Activated CD8-positive, alpha-beta memory T cell treated with anti-CD3 and anti-CD28 coated beads, Interleukin-2, amount 10 ng/mL, durations not matched to agents 7 days and 5 days (primary cell): ENCODE measurements around the gene HMOX2. TPM values are rescaled to one million over a fixed set of nuclear protein-coding genes. Genes with fewer than 3 reads are reported as not detected.

ENCODE experiments used
- ATAC-seq: fragments of 150-1000 bp; cut with Tn5 transposase; one replicate; pipeline ENCODE4 v1.10.0; 2021; ENCODE audit warnings: moderate library complexity
- CTCF ChIA-PET: fragments of 350-600 bp; sonication (Branson Sonifier 250); formaldehyde crosslinking; loops from one replicate; lab custom pipeline; 2021; ENCODE audit warnings: antibody characterized with exemption; lab: Charles Lee
- DNase-seq: peaks from one replicate; pipeline ENCODE4 v3.0.0-alpha.2; 2020
- H3K27ac Mint-ChIP-seq: one replicate; pipeline ENCODE4 v1.8.0; 2021; ENCODE audit warnings: mild to moderate bottlenecking, mixed read lengths
- H3K27me3 Mint-ChIP-seq: one replicate; pipeline ENCODE4 v1.8.0; 2021; ENCODE audit warnings: mixed read lengths
- H3K36me3 Mint-ChIP-seq: one replicate; pipeline ENCODE4 v1.8.0; 2021; ENCODE audit warnings: mild to moderate bottlenecking, mixed read lengths
- H3K4me1 Mint-ChIP-seq: one replicate; pipeline ENCODE4 v1.8.0; 2021; ENCODE audit warnings: mixed read lengths
- H3K4me3 Mint-ChIP-seq: one replicate; pipeline ENCODE4 v1.8.0; 2021; ENCODE audit warnings: mild to moderate bottlenecking, moderate library complexity, mixed read lengths
- H3K9me3 Mint-ChIP-seq: one replicate; pipeline ENCODE4 v1.8.0; 2022; ENCODE audit warnings: low read depth, mixed read lengths
- total RNA-seq, 2 experiments: library from RNA; stranded (reverse); gene quantifications; one replicate each; pipeline ENCODE4 v1.2.3, GENCODE V29; 2021

HMOX2 gene
- total RNA-seq, 2 experiments from 2014 or later: 96.5 to 103 TPM

- ATAC-seq (no peak), DNase-seq (no peak)
- H3K4me3 Mint-ChIP-seq: no peak overlapping the region
- no peaks in the 10 kb centered on the region for H3K27me3 Mint-ChIP-seq
- no peaks in the 10 kb centered on the region for H3K9me3 Mint-ChIP-seq
- CTCF ChIA-PET: interaction anchor here (0.7 to 2.4 kb wide), 4 partner anchors 10 to 51 kb away, joined by 3 to 6 read pairs (median 4); no protein-coding TSS in a partner anchor
- H3K27ac Mint-ChIP-seq: no peak overlapping the region
- H3K4me1 Mint-ChIP-seq: peaks cover 36% of the 10 kb centered on the region
- H3K36me3 Mint-ChIP-seq: peaks cover 3% of the 10 kb centered on the region
Observed at GRCh38 chr16:4524571-4524970, 48.4 kb downstream of the HMOX2 start.

GRCh38 chr16:4525069-4525468 lies 48.9 kb downstream of the HMOX2 start:
- Mint-ChIP-seq H3K27ac (peak overlapping the region; percentile 9), H3K9me3 (no peaks in the 10 kb centered on the region), H3K27me3 (no peaks in the 10 kb centered on the region), H3K4me1 (peaks cover 41% of the 10 kb centered on the region), H3K36me3 (peaks cover 3% of the 10 kb centered on the region), H3K4me3 (no peak overlapping the region)
- CTCF ChIA-PET: interaction anchor here (0.7 to 2.4 kb wide), 4 partner anchors 10 to 50 kb away, joined by 3 to 6 read pairs (median 4); no protein-coding TSS in a partner anchor
- ATAC-seq (no peak), DNase-seq (no peak)

- H3K4me1 Mint-ChIP-seq: peaks cover 44% of the 10 kb centered on the region
- DNase-seq (no peak), ATAC-seq (no peak)
- H3K27me3 Mint-ChIP-seq: no peaks in the 10 kb centered on the region
- CTCF ChIA-PET: interaction anchor here (0.8 to 2.4 kb wide), 4 partner anchors 10 to 24 kb away, joined by 3 to 6 read pairs (median 4); no protein-coding TSS in a partner anchor
- no peak overlapping the region for H3K4me3 Mint-ChIP-seq
- no peak overlapping the region for H3K27ac Mint-ChIP-seq
- no peaks in the 10 kb centered on the region for H3K9me3 Mint-ChIP-seq
- peaks cover 3% of the 10 kb centered on the region for H3K36me3 Mint-ChIP-seq
Observed at GRCh38 chr16:4525634-4526277, 49.6 kb downstream of the HMOX2 start.

- CTCF ChIA-PET: interaction anchor here (1.1 to 1.5 kb wide), 6 partner anchors 9 to 24 kb away, joined by 3 to 7 read pairs (median 5); partner anchors contain the start of gene CDIP1
Observed at GRCh38 chr16:4529085-4530060, 53.2 kb downstream of the HMOX2 start.

GRCh38 chr16:4531811-4532210 lies 55.6 kb downstream of the HMOX2 start:
- no peak for DNase-seq
- no peak overlapping the region for H3K27ac Mint-ChIP-seq
- H3K4me3 Mint-ChIP-seq: no peak overlapping the region
- H3K27me3 Mint-ChIP-seq: no peaks in the 10 kb centered on the region
- peaks cover 7% of the 10 kb centered on the region for H3K36me3 Mint-ChIP-seq
- CTCF ChIA-PET: interaction anchor here (0.7 to 3.0 kb wide), 5 partner anchors 17 to 54 kb away, joined by 3 to 14 read pairs (median 4); no protein-coding TSS in a partner anchor
- H3K9me3 Mint-ChIP-seq: no peaks in the 10 kb centered on the region
- no peak for ATAC-seq
- peaks cover 61% of the 10 kb centered on the region for H3K4me1 Mint-ChIP-seq

More at GRCh38 chr16:4529085-4530060, 53.2 kb downstream of the HMOX2 start:
- DNase-seq (peak; percentile 58), ATAC-seq (peak; percentile 82)
- H3K27me3 Mint-ChIP-seq: no peaks in the 10 kb centered on the region
- peak overlapping the region; percentile 91 for H3K27ac Mint-ChIP-seq
- peak overlapping the region; percentile 35 for H3K4me3 Mint-ChIP-seq
- peaks cover 4% of the 10 kb centered on the region for H3K36me3 Mint-ChIP-seq
- H3K9me3 Mint-ChIP-seq: no peaks in the 10 kb centered on the region
- peaks cover 45% of the 10 kb centered on the region for H3K4me1 Mint-ChIP-seq

GRCh38 chr16:4532238-4532637 lies 56.0 kb downstream of the HMOX2 start:
- ATAC-seq (no peak), DNase-seq (no peak)
- Mint-ChIP-seq H3K27ac (no peak overlapping the region), H3K4me1 (peaks cover 61% of the 10 kb centered on the region), H3K9me3 (no peaks in the 10 kb centered on the region), H3K27me3 (no peaks in the 10 kb centered on the region), H3K4me3 (no peak overlapping the region), H3K36me3 (peaks cover 7% of the 10 kb centered on the region)
- CTCF ChIA-PET: interaction anchor here (1.0 to 3.0 kb wide), 5 partner anchors 17 to 53 kb away, joined by 3 to 14 read pairs (median 4); no protein-coding TSS in a partner anchor

GRCh38 chr16:4533490-4533889 lies 57.3 kb downstream of the HMOX2 start:
- Mint-ChIP-seq H3K27me3 (no peaks in the 10 kb centered on the region), H3K4me1 (peaks cover 55% of the 10 kb centered on the region), H3K9me3 (no peaks in the 10 kb centered on the region), H3K4me3 (no peak overlapping the region), H3K27ac (no peak overlapping the region), H3K36me3 (peaks cover 7% of the 10 kb centered on the region)
- CTCF ChIA-PET: interaction anchor here (1.0 to 3.0 kb wide), 3 partner anchors 16 to 28 kb away, joined by 4 to 14 read pairs (median 6); no protein-coding TSS in a partner anchor
- DNase-seq (no peak), ATAC-seq (no peak)

GRCh38 chr16:4534151-4534790 lies 58.1 kb downstream of the HMOX2 start:
- CTCF ChIA-PET: interaction anchor here (3.3 kb wide), 1 partner anchor 13 kb away, joined by 22 read pairs; no protein-coding TSS in a partner anchor
- Mint-ChIP-seq H3K27ac (no peak overlapping the region), H3K27me3 (no peaks in the 10 kb centered on the region), H3K4me1 (peaks cover 53% of the 10 kb centered on the region), H3K9me3 (no peaks in the 10 kb centered on the region), H3K36me3 (peaks cover 9% of the 10 kb centered on the region), H3K4me3 (no peak overlapping the region)
- DNase-seq (no peak), ATAC-seq (no peak)

- Mint-ChIP-seq H3K27me3 (no peaks in the 10 kb centered on the region), H3K9me3 (peaks cover 6% of the 10 kb centered on the region), H3K27ac (peak overlapping the region; percentile 52), H3K4me1 (peaks cover 43% of the 10 kb centered on the region), H3K36me3 (peaks cover 16% of the 10 kb centered on the region), H3K4me3 (peak overlapping the region; percentile 10)
- CTCF ChIA-PET: interaction anchor here (0.8 to 3.3 kb wide), 6 partner anchors 10 to 60 kb away, joined by 3 to 22 read pairs (median 4); partner anchors contain the start of gene HMOX2
- peak; percentile 21 for ATAC-seq
- DNase-seq: peak; percentile 47
Observed at GRCh38 chr16:4535627-4536108, 59.5 kb downstream of the HMOX2 start.

GRCh38 chr16:4536391-4537106 lies 60.4 kb downstream of the HMOX2 start:
- CTCF ChIA-PET: interaction anchor here (0.8 to 3.3 kb wide), 6 partner anchors 11 to 61 kb away, joined by 3 to 22 read pairs (median 4); partner anchors contain the start of gene HMOX2
- Mint-ChIP-seq H3K4me1 (peaks cover 43% of the 10 kb centered on the region), H3K4me3 (peak overlapping the region; percentile 65), H3K9me3 (peaks cover 9% of the 10 kb centered on the region), H3K27me3 (no peaks in the 10 kb centered on the region), H3K36me3 (peaks cover 16% of the 10 kb centered on the region), H3K27ac (peak overlapping the region; percentile 44)
- ATAC-seq: no peak
- no peak for DNase-seq

GRCh38 chr16:4537376-4538343 lies 61.5 kb downstream of the HMOX2 start:
- Mint-ChIP-seq H3K27ac (peak overlapping the region; percentile 44), H3K27me3 (no peaks in the 10 kb centered on the region), H3K4me3 (peak overlapping the region; percentile 65), H3K9me3 (peaks cover 9% of the 10 kb centered on the region), H3K36me3 (peaks cover 13% of the 10 kb centered on the region), H3K4me1 (peaks cover 39% of the 10 kb centered on the region)
- CTCF ChIA-PET: interaction anchor here (1.0 to 3.3 kb wide), 8 partner anchors 8 to 86 kb away, joined by 3 to 22 read pairs (median 10); partner anchors contain the start of gene MGRN1
- DNase-seq (no peak), ATAC-seq (peak; percentile 46)
